CD4-positive, alpha-beta T cell treated with Interleukin-2 at 100 ng/mL for 4 hours (primary cell): Measurements from ENCODE around the gene NT5C2.
"Not testable (repeated sequence)": the region's sequence is repeated elsewhere in the genome, so short reads cannot be mapped to it uniquely, and the experiment has no call there.

Experiments
- DNase-seq: peaks from one replicate; pipeline ENCODE4 v3.0.0-alpha.2; 2020; ENCODE audit warnings: low spot score

Gene NT5C2

GRCh38 chr10:103193107-103193819, at the start of gene NT5C2:
NT5C2 (minus strand) TSS chr10:103193272; CDS start chr10:103174958, 18,314 bp downstream.
- DNase-seq: peak; percentile 73

GRCh38 chr10:103241262-103242011, 48.4 kb upstream of the NT5C2 start:
- no peak for DNase-seq

- DNase-seq: no peak
These were observed 45.6 kb upstream of the NT5C2 start for GRCh38 chr10:103238506-103239252.

GRCh38 chr10:103235775-103236174, 42.7 kb upstream of the NT5C2 start:
- DNase-seq: no peak

- DNase-seq: no peak
These were observed 39.9 kb upstream of the NT5C2 start for GRCh38 chr10:103232772-103233488.

- no peak for DNase-seq
These were observed 39.1 kb upstream of the NT5C2 start for GRCh38 chr10:103232131-103232673.

GRCh38 chr10:103231047-103231551, 38.0 kb upstream of the NT5C2 start:
- no peak for DNase-seq

GRCh38 chr10:103227416-103227815, 34.3 kb upstream of the NT5C2 start:
- DNase-seq: no peak

GRCh38 chr10:103225939-103226338, 32.9 kb upstream of the NT5C2 start:
- DNase-seq: no peak

GRCh38 chr10:103224721-103225120, 31.6 kb upstream of the NT5C2 start:
- DNase-seq: not testable (repeated sequence)

GRCh38 chr10:103224133-103224532, 31.1 kb upstream of the NT5C2 start:
- DNase-seq: no peak

- DNase-seq: not testable (repeated sequence)
These were observed 23.3 kb upstream of the NT5C2 start for GRCh38 chr10:103216362-103216761.

GRCh38 chr10:103215601-103216000, 22.5 kb upstream of the NT5C2 start:
- DNase-seq: no peak

GRCh38 chr10:103210262-103210661, 17.2 kb upstream of the NT5C2 start:
- DNase-seq: not testable (repeated sequence)

- not testable (repeated sequence) for DNase-seq
These were observed 14.6 kb upstream of the NT5C2 start for GRCh38 chr10:103207643-103208042.

GRCh38 chr10:103207141-103207540, 14.1 kb upstream of the NT5C2 start:
- no peak for DNase-seq

- DNase-seq: not testable (repeated sequence)
These were observed 13.6 kb upstream of the NT5C2 start for GRCh38 chr10:103206715-103207114.

GRCh38 chr10:103205401-103205800, 12.3 kb upstream of the NT5C2 start:
- not testable (repeated sequence) for DNase-seq

- no peak for DNase-seq
These were observed 11.5 kb upstream of the NT5C2 start for GRCh38 chr10:103204353-103205255.

GRCh38 chr10:103203466-103203865, 10.4 kb upstream of the NT5C2 start:
- DNase-seq: no peak
